B cell (primary cell): ENCODE data around the gene CXCL10. TPM values are rescaled to one million over a fixed set of nuclear protein-coding genes. Genes with fewer than 3 reads are reported as not detected.

Experiments
- ATAC-seq: fragments of 200-7000 bp; cut with Tn5 transposase; one replicate; pipeline ENCODE4 v1.10.0; 2021; ENCODE audit warnings: low read depth, mild to moderate bottlenecking, moderate number of reproducible peaks, moderate library complexity
- CTCF ChIA-PET: fragments of 350-600 bp; sonication (Branson Sonifier 250); formaldehyde crosslinking; loops from one replicate; lab custom pipeline; 2021; ENCODE audit warnings: antibody characterized with exemption, inconsistent platforms; lab: Charles Lee
- POLR2A ChIA-PET: fragments of 350-600 bp; sonication (Branson Sonifier 250); formaldehyde crosslinking; loops from one replicate; lab custom pipeline; 2021; ENCODE audit warnings: antibody characterized with exemption; lab: Charles Lee
- DNase-seq: peaks from one replicate; pipeline ENCODE4 v3.0.0; 2013
- H2AFZ ChIP-seq: 2 replicates; pipeline ENCODE4 v1.6.1; 2012; ENCODE audit warnings: mild to moderate bottlenecking, low read depth, low read length; ENCODE audit not compliant: insufficient read depth, poor library complexity, severe bottlenecking
- H3K27ac ChIP-seq, 2 donors: 1 replicate in 1 of 2; 2 replicates in 1 of 2; pipeline ENCODE4 v1.5.1; 2012 to 2013; ENCODE audit warnings: low read length in 2 of 2, mild to moderate bottlenecking in 2 of 2, moderate library complexity in 1 of 2
- H3K27me3 ChIP-seq, 4 experiments: fragments of 200-600 bp in 1 of 4; sonication (generic) in 1 of 4; replicated peaks in 1 of 4; 1 replicate in 2 of 4; 2 replicates in 2 of 4; pipeline versions ENCODE4 v1.6.1 to v1.7.0; 2013 to 2016; ENCODE audit warnings: low read length in 3 of 4, mild to moderate bottlenecking in 2 of 4, mixed read lengths in 1 of 4, moderate library complexity in 1 of 4; ENCODE audit not compliant: insufficient read depth in 4 of 4, control insufficient read depth in 3 of 4; ENCODE audit errors: control extremely low read depth in 1 of 4
- H3K36me3 ChIP-seq, 2 experiments: replicated peaks in 1 of 2; 1 replicate in 1 of 2; 2 replicates in 1 of 2; pipeline versions ENCODE4 v1.6.1 to v1.7.1; 2013; ENCODE audit warnings: low read length in 1 of 2; ENCODE audit not compliant: insufficient read depth in 2 of 2, control insufficient read depth in 1 of 2; ENCODE audit errors: control extremely low read depth in 1 of 2, extremely low read depth in 1 of 2
- H3K4me1 ChIP-seq, 2 donors: fragments of 200-600 bp in 1 of 2; sonication (generic) in 1 of 2; 1 replicate in 1 of 2; 2 replicates in 1 of 2; pipeline versions ENCODE4 v1.5.1 to v1.6.1; 2013 to 2017; ENCODE audit warnings: low read length in 2 of 2; ENCODE audit not compliant: control insufficient read depth in 2 of 2, insufficient read depth in 2 of 2
- H3K4me2 ChIP-seq: replicated peaks from 2 replicates; pipeline ENCODE3; 2012; ENCODE audit warnings: mild to moderate bottlenecking, low read depth, low read length; ENCODE audit not compliant: poor library complexity, severe bottlenecking
- H3K4me3 ChIP-seq, 5 experiments: fragments of 200-600 bp in 1 of 5; sonication (generic) in 1 of 5; 1 replicate in 3 of 5; 2 replicates in 2 of 5; pipeline versions ENCODE4 v1.5.1 to v1.7.0; 2011 to 2016; ENCODE audit warnings: low read length in 4 of 5, mild to moderate bottlenecking in 4 of 5, low read depth in 2 of 5, control low read depth in 1 of 5, moderate library complexity in 1 of 5; ENCODE audit not compliant: insufficient read depth in 1 of 5; ENCODE audit errors: control extremely low read depth in 1 of 5, extremely low read depth in 1 of 5
- H3K79me2 ChIP-seq: fragments of 200-600 bp; sonication (generic); one replicate; pipeline ENCODE4 v1.6.0; 2016; ENCODE audit warnings: low read length; ENCODE audit not compliant: control insufficient read depth, insufficient read depth
- H3K9ac ChIP-seq: fragments of 200-600 bp; sonication (generic); 2 replicates; pipeline ENCODE4 v1.6.1; 2017; ENCODE audit warnings: mild to moderate bottlenecking, low read length, moderate library complexity
- H3K9me3 ChIP-seq, 3 donors: one replicate each; pipeline versions ENCODE4 v1.6.1 to v1.7.1; 2013; ENCODE audit warnings: low read length in 2 of 3; ENCODE audit not compliant: control insufficient read depth in 2 of 3, insufficient read depth in 1 of 3; ENCODE audit errors: control extremely low read depth in 1 of 3
- H4K20me1 ChIP-seq: 2 replicates; pipeline ENCODE4 v1.6.0; 2012; ENCODE audit warnings: mild to moderate bottlenecking, low read length; ENCODE audit not compliant: insufficient read depth, control insufficient read depth, poor library complexity, severe bottlenecking
- H3K27ac Mint-ChIP-seq: one replicate; pipeline ENCODE4 v1.8.0; 2021; ENCODE audit warnings: mixed read lengths
- H3K27me3 Mint-ChIP-seq: one replicate; pipeline ENCODE4 v1.8.0; 2021; ENCODE audit warnings: mixed read lengths
- H3K4me1 Mint-ChIP-seq: one replicate; pipeline ENCODE4 v1.8.0; 2021; ENCODE audit warnings: mixed read lengths
- H3K4me3 Mint-ChIP-seq: one replicate; pipeline ENCODE4 v1.8.0; 2021; ENCODE audit warnings: mixed read lengths
- H3K9me3 Mint-ChIP-seq: one replicate; pipeline ENCODE4 v1.8.0; 2022; ENCODE audit warnings: mixed read lengths; ENCODE audit not compliant: insufficient read depth
- EZH2 ChIP-seq: IDR thresholded peaks from 2 replicates; pipeline ENCODE4 v1.6.1; 2012; ENCODE audit warnings: borderline replicate concordance, low read depth, mild to moderate bottlenecking, moderate library complexity, low read length; ENCODE audit not compliant: insufficient read depth, poor library complexity, severe bottlenecking
- WGBS: methylation state at CpG from one replicate; pipeline ENCODE4 v1.1.5; 2013; ENCODE audit warnings: missing lambda C conversion rate; ENCODE audit not compliant: insufficient coverage; 5-methylcytosine and 5-hydroxymethylcytosine counted together
- intact Hi-C: fragments of 100-400 bp; cut with micrococcal nuclease; formaldehyde crosslinking; loops from one replicate; pipeline ENCODE4 v1.10.0; 2022
- polyA plus RNA-seq: library from polyadenylated mRNA; depleted of rRNA; stranded (reverse); fragments of >200 nt; gene quantifications from 2 replicates; pipeline ENCODE4 v1.2.3, GENCODE V29; 2012
- total RNA-seq, 2 donors: library from RNA; stranded (reverse); fragments of 120-200 nt in 1 of 2; gene quantifications; 1 replicate in 1 of 2; 2 replicates in 1 of 2; pipeline versions ENCODE4 v1.2.3 to v1.2.4, GENCODE V29; 2013 to 2022
- TF ChIP-seq, protein P1 (sequence below): fragments of 200-600 bp; IDR thresholded peaks from one replicate; pipeline ENCODE4 v1.8.0; 2022; ENCODE audit warnings: antibody characterized with exemption, mild to moderate bottlenecking

Gene CXCL10
- total and polyA plus RNA-seq, 2 donors (not counting 1 experiment from before 2014, with no cell fraction given) = 0.07 TPM; not detected in 1

DNA sequence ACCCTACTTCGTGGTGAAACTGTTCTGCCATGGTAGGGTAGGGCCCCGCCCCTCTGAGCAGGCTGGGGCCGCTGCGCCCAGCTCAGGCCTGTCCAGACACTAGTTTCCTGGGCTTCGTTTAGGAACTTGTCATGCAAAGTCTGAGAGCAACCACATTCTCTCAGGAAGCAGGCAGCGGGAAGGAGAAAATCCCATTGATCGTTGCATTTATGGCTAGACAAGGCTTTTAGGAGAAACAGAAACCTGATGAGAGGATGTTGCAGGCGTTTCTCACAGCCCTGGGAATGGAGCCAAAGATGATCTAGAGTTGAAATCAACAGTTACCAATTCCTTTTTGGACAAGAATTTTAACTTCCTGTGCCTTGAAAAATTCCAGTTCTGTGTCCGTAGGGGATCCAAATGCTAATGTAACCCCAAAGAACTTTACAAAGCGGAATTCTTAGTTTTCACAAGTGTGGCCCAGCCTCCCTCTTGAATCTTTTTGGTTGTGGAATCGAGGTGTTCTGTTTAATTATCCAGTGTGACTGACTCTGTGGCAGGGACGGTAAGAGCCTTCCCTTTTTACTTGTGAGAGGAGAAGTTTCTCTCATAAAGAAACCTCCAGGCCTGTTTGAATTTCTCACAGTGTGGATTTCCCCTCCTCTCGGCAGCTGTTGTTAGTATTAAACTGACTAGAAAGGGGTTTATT lies 11.5 kb downstream of the CXCL10 start:
- Mint-ChIP-seq H3K4me1 (peaks cover 28% of the 10 kb centered on the region), H3K27me3 (no peaks in the 10 kb centered on the region), H3K9me3 (no peaks in the 10 kb centered on the region), H3K27ac (no peak overlapping the region), H3K4me3 (no peak overlapping the region)
- CTCF ChIA-PET = no interaction called here
- POLR2A ChIA-PET = no interaction called here
- peak overlapping the region; percentile 47 for H2AFZ ChIP-seq
- TF ChIP-seq, protein P1, sequence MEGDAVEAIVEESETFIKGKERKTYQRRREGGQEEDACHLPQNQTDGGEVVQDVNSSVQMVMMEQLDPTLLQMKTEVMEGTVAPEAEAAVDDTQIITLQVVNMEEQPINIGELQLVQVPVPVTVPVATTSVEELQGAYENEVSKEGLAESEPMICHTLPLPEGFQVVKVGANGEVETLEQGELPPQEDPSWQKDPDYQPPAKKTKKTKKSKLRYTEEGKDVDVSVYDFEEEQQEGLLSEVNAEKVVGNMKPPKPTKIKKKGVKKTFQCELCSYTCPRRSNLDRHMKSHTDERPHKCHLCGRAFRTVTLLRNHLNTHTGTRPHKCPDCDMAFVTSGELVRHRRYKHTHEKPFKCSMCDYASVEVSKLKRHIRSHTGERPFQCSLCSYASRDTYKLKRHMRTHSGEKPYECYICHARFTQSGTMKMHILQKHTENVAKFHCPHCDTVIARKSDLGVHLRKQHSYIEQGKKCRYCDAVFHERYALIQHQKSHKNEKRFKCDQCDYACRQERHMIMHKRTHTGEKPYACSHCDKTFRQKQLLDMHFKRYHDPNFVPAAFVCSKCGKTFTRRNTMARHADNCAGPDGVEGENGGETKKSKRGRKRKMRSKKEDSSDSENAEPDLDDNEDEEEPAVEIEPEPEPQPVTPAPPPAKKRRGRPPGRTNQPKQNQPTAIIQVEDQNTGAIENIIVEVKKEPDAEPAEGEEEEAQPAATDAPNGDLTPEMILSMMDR = no peak
- TF ChIP-seq EZH2 = no peak
- no peak for ATAC-seq
- DNase-seq = no peak
- WGBS = 63% methylated on average over 10 of the region's 13 CpGs
- H3K4me2 ChIP-seq = peak overlapping the region; percentile 57
- H3K9ac ChIP-seq = peak overlapping the region; percentile 33
- peak overlapping the region in 1 of 2 donors; percentile 42 for H3K27ac ChIP-seq
- H3K4me1 ChIP-seq = peaks cover 20 to 23% of the 10 kb centered on the region in 2 donors
- intact Hi-C loops = no loop called here
- peak overlapping the region in 3 of 5 experiments; percentile 8 to 33 (median 16) for H3K4me3 ChIP-seq
- H3K79me2 ChIP-seq = no peaks in the 10 kb centered on the region
- no peaks in the 10 kb centered on the region for H3K36me3 ChIP-seq
- H3K9me3 ChIP-seq = no peaks in the 10 kb centered on the region
- H3K27me3 ChIP-seq = no peaks in the 10 kb centered on the region
- no peaks in the 10 kb centered on the region for H4K20me1 ChIP-seq

DNA sequence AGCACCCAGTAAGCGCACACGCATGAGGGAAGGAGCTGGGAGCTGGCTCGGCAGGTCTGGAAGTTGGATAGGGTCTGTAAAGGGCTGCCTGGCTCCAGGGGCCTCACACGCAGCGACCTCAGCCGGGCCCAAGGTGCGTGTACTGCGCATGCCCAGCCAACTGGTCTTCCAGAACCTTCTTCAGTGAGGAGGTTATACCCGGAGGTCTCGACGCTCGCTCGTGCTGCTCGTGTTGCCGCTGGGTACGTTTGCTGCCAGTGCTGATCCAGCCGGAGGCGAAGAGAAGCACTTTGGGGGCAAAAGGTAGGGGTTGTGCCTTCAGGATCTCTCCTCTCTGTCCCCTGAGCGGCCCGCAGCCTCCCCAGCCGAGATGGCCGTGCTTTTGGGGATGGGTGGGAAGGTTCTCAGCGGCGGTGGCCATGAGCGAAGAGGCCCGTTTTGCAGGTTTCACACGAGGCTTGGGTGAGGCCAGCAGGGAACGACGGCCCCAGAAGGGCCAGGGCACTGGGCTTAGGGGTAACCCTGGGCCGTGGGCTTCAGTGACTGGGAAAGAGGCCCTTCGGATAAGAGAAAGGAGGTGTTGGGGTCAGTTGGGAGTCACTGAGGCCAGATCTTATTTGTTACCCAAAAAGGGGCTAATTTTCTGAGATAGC lies 12.2 kb downstream of the CXCL10 start:
- H3K9ac ChIP-seq = no peak overlapping the region
- TF ChIP-seq, protein P1 = no peak
- TF ChIP-seq EZH2 = no peak

More for the DNA sequence above, 12.2 kb downstream of the CXCL10 start:
- no peak overlapping the region for H3K4me3 ChIP-seq
- H3K27ac ChIP-seq = no peak overlapping the region
- no peaks in the 10 kb centered on the region for H3K9me3 Mint-ChIP-seq
- H3K79me2 ChIP-seq = no peaks in the 10 kb centered on the region
- peak overlapping the region; percentile 57 for H3K4me2 ChIP-seq
- ATAC-seq (no peak), DNase-seq (no peak)
- H3K27me3 Mint-ChIP-seq = no peaks in the 10 kb centered on the region
- H3K4me1 Mint-ChIP-seq = peaks cover 27% of the 10 kb centered on the region
- intact Hi-C loops = no loop called here
- H3K9me3 ChIP-seq = no peaks in the 10 kb centered on the region
- ChIA-PET POLR2A (no interaction called here), CTCF (no interaction called here)
- H3K27ac Mint-ChIP-seq = no peak overlapping the region
- H4K20me1 ChIP-seq = no peaks in the 10 kb centered on the region
- H2AFZ ChIP-seq = peak overlapping the region; percentile 47
- no peak overlapping the region for H3K4me3 Mint-ChIP-seq
- H3K36me3 ChIP-seq = no peaks in the 10 kb centered on the region
- H3K4me1 ChIP-seq = peaks cover 15 to 23% of the 10 kb centered on the region in 2 donors
- H3K27me3 ChIP-seq = no peaks in the 10 kb centered on the region
- WGBS = 96% methylated on average over 29 of the region's 31 CpGs
